MG63 (cell line): ENCODE data around the gene NOC4L. TPM values are rescaled to one million over a fixed set of nuclear protein-coding genes. Genes with fewer than 3 reads are reported as not detected.
"Not testable (repeated sequence)": the region's sequence is repeated elsewhere in the genome, so short reads cannot be mapped to it uniquely, and the experiment has no call there.

ENCODE experiments used
- DNase-seq: peaks from one replicate; pipeline ENCODE4 v3.0.0-alpha.2; 2020
- H3K27me3 ChIP-seq: fragments of 250-450 bp; sonication (Bioruptor Pico); 2 replicates; pipeline ENCODE4 v1.5.1; 2020; ENCODE audit warnings: mild to moderate bottlenecking, moderate library complexity
- H3K36me3 ChIP-seq: fragments of 250-450 bp; sonication (Bioruptor Pico); 2 replicates; pipeline ENCODE4 v1.5.1; 2020; ENCODE audit warnings: mild to moderate bottlenecking, moderate library complexity
- H3K4me3 ChIP-seq: fragments of 250-450 bp; sonication (Bioruptor Pico); 2 replicates; pipeline ENCODE4 v1.5.1; 2020; ENCODE audit warnings: mild to moderate bottlenecking, moderate library complexity
- H3K9me3 ChIP-seq: fragments of 250-450 bp; sonication (Bioruptor Pico); 2 replicates; pipeline ENCODE4 v1.5.1; 2020; ENCODE audit warnings: mild to moderate bottlenecking, moderate library complexity
- total RNA-seq: library from RNA; depleted of rRNA; stranded (reverse); fragments of >200 nt; shearing (Covaris generic); gene quantifications from 2 replicates; pipeline ENCODE4 v1.2.3, GENCODE V29; 2014; ENCODE audit warnings: low replicate concordance

The NOC4L gene
- total RNA-seq, 1 experiment from 2014 or later, result 40.1 TPM

- Histone ChIP-seq H3K9me3 (no peaks in the 10 kb centered on the region), H3K36me3 (peaks cover 82% of the 10 kb centered on the region), H3K4me3 (no peak overlapping the region), H3K27me3 (no peaks in the 10 kb centered on the region)
- no peak for DNase-seq
Measured at GRCh38 chr12:132116709-132117557, 27.3 kb upstream of the NOC4L start.

DNA sequence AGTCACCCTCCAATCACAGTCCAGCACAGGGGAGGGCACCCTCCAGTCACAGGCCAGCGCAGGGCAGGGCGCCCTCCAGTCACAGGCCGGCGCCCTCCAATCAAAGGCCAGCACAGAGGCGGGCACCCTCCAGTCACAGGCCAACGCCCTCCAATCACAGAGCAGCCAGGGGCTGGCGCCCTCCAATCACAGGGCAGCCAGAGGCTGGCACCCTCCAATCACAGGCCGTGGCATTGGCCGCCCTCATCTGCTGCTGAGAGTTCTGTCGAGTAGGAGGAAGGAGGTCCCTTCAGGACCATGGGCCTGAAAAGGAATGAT lies 26.7 kb upstream of the NOC4L start:
- H3K27me3 ChIP-seq, result no peaks in the 10 kb centered on the region
- H3K4me3 ChIP-seq, result no peak overlapping the region
- H3K36me3 ChIP-seq, result peaks cover 85% of the 10 kb centered on the region
- DNase-seq, result no peak
- no peaks in the 10 kb centered on the region for H3K9me3 ChIP-seq

- Histone ChIP-seq H3K36me3 (peaks cover 90% of the 10 kb centered on the region), H3K9me3 (peaks cover 2% of the 10 kb centered on the region; the same call in 1 of the 2 replicates), H3K4me3 (no peak overlapping the region), H3K27me3 (no peaks in the 10 kb centered on the region)
- no peak for DNase-seq
Measured at GRCh38 chr12:132118876-132119275, 25.4 kb upstream of the NOC4L start.

DNA sequence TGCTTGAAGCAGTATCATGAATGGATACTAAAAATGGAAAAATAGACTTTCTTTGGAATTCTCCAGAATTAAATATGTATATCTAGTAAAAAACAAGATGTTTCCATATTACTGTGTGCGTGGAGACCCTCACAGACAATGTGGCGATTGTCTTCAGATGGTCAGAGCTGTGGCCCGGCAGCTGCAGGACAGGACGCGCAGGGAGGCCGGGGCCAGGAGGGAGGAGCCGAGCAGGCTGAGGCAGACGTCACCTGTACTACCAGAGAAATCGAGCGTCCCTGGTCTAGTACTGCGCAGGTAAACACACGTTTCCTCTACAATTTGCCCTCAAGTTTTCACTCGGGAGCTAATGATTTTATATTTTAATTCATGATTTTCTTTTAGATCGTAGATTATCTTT lies 23.0 kb upstream of the NOC4L start:
- Histone ChIP-seq H3K36me3 (peaks cover 89% of the 10 kb centered on the region), H3K4me3 (no peak overlapping the region), H3K27me3 (no peaks in the 10 kb centered on the region), H3K9me3 (peaks cover 2% of the 10 kb centered on the region; the same call in 1 of the 2 replicates)
- DNase-seq, result no peak

DNA sequence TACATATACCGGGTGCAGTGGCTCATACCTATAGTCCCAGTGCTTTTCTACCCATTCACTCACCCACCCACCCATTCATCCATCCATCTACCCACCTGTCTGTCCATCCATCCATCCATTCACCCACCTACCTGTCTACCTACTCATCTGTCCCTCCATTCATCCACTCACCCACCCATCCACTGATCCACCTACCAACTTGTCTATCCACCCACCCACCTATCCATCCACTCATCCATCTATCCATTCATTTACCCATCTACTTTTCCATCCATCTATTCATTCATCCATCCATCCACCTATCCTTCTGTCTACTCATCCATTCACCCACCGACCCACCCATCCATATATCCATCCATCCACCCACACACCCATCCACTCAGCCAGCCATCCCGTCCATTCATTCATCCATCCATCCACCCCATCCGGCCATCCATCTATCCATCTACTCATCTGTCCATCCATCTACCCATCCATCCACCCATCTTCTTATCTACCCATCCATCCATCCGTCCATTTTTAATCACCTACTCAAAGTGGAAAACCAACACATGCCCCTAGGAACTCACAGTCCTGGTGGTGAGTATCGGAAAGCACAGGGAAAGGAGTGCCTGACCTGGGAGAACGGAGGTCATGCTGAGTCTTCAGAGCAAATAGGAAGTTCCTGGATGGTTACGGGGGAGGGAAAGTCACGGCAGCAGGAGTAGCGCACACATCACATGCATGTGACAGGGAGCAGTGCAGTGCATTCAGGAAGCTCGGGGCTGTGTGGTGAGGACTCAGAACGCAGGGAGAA lies 20.1 kb upstream of the NOC4L start:
- Histone ChIP-seq H3K4me3 (no peak overlapping the region), H3K36me3 (peaks cover 92% of the 10 kb centered on the region), H3K27me3 (no peaks in the 10 kb centered on the region), H3K9me3 (peaks cover 2% of the 10 kb centered on the region; the same call in 1 of the 2 replicates)
- DNase-seq, result no peak

DNA sequence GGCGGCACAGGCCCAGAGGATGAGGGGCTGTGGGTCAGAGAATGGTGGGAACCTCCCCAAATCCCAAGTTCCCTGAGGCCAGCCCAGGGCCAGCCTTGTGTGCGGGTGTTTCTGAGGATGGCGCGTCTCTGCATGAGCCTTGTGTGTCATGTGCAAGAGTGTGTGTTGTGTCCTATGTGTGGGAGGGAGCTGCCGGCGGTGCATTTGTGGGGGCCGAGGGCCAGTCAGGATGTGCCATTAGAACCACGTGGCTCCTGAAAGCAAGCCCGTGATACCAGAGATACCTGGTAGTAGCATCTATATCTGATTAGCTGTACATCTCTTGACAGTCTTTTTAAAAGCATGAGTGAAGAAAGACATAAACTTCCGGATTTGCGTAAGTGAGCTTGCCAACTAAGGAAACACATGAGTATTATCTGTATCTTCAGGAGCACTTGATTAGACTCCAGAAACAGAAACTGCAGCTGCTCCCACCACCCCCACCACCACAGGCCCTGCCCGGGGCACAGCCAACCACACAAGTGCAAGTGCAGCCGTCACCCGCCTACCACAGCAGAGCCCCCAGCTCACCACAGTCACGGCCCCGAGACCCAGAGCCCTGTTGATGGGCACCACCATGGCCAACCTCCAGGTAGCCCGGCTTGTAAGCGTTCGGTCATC lies 19.4 kb upstream of the NOC4L start:
- Histone ChIP-seq H3K27me3 (no peaks in the 10 kb centered on the region), H3K9me3 (peaks cover 2% of the 10 kb centered on the region; the same call in 1 of the 2 replicates), H3K36me3 (peaks cover 89% of the 10 kb centered on the region), H3K4me3 (no peak overlapping the region)
- no peak for DNase-seq

GRCh38 chr12:132125736-132126135 lies 18.5 kb upstream of the NOC4L start:
- Histone ChIP-seq H3K36me3 (peaks cover 81% of the 10 kb centered on the region), H3K9me3 (peaks cover 2% of the 10 kb centered on the region; the same call in 1 of the 2 replicates), H3K4me3 (no peak overlapping the region), H3K27me3 (no peaks in the 10 kb centered on the region)
- no peak for DNase-seq

DNA sequence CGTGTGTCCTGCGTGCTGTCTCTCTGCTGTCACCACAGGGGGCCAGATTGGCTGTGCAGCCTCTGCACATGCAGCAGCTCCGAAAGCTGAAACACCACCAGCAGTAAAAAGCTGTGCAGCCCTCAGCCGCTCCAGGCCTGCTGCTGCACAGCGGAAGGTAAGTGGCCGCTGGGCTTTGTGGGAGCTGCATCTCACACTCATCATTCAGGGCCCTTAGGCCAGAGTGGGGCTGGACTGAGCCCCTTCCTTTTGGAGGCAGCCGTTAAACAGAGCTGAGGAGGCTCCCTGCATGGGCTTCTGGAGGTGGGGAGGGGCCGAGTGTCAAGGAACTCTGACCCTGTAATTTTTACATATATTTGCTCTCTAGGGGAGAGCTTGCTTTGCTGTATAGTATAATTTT lies 17.2 kb upstream of the NOC4L start:
- peaks cover 2% of the 10 kb centered on the region; the same call in 1 of the 2 replicates for H3K9me3 ChIP-seq
- no peak for DNase-seq
- H3K36me3 ChIP-seq, result peaks cover 70% of the 10 kb centered on the region
- no peaks in the 10 kb centered on the region for H3K27me3 ChIP-seq
- H3K4me3 ChIP-seq, result no peak overlapping the region

DNA sequence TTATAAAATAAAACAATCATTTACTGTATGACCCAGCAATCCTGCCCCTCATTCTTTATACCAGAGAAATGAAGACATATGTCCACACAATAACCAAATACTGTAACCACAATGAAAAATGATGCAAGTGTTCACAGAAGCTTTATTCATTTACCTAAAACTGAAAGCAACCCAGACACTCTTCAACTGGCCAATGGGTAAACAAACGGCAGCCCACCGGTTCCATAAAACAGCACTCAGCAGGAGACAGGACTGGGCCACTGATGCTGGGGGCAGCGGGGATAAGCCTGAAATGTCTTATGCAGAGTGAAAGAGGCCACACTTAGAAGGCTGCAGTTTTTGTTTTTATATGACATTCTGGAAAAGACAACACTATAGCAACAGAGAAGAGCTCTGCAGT lies 15.2 kb upstream of the NOC4L start:
- H3K27me3 ChIP-seq, result no peaks in the 10 kb centered on the region
- no peaks in the 10 kb centered on the region for H3K9me3 ChIP-seq
- no peak overlapping the region for H3K4me3 ChIP-seq
- peaks cover 50% of the 10 kb centered on the region for H3K36me3 ChIP-seq
- no peak for DNase-seq

DNA sequence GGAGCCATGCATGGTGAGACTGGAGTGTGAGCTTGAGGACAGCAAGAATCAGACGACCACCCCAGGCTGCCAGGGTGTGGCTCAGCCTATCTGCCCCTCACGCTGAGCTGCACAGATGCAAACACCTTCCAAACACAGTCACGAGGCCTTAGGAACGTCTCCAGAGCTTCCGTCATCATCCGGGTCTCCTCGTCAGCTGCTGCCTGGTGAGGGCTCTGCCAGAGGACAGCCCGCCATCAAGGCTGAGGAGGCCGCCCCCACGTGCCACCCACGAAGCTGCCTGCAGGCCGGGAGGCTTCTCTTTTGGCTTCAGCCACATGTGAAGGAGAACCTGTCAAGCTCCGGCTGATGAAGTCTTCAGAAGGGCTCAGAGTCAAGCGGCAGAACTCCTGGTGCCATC lies 13.6 kb upstream of the NOC4L start:
- Histone ChIP-seq H3K9me3 (no peaks in the 10 kb centered on the region), H3K4me3 (no peak overlapping the region), H3K36me3 (peaks cover 34% of the 10 kb centered on the region), H3K27me3 (no peaks in the 10 kb centered on the region)
- DNase-seq, result no peak

DNA sequence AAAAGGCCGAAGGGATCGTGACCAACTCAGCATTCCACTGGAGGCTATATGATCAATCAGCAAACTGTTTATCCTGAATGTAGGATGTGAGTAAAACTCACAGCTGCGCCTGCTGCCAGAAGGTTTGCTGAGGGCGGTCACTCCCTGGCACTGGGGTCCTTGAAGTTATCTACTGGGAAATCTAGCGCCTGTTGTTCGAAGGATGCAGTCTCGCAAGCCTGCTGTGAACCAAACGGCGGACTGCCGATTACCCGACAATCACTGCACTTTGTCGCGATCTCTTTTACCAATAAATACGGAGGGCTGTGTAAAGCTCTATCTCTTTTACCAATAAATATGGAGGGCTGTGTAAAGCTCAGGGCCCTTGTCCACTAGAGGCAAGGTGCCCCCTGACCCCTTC lies 13.0 kb upstream of the NOC4L start:
- no peaks in the 10 kb centered on the region for H3K27me3 ChIP-seq
- H3K9me3 ChIP-seq, result no peaks in the 10 kb centered on the region
- peaks cover 29% of the 10 kb centered on the region for H3K36me3 ChIP-seq
- DNase-seq, result no peak
- H3K4me3 ChIP-seq, result no peak overlapping the region

GRCh38 chr12:132131952-132132351 lies 12.3 kb upstream of the NOC4L start:
- H3K27me3 ChIP-seq, result no peaks in the 10 kb centered on the region
- DNase-seq, result no peak
- no peaks in the 10 kb centered on the region for H3K9me3 ChIP-seq
- no peak overlapping the region for H3K4me3 ChIP-seq
- peaks cover 22% of the 10 kb centered on the region for H3K36me3 ChIP-seq

- H3K27me3 ChIP-seq, result no peaks in the 10 kb centered on the region
- no peaks in the 10 kb centered on the region for H3K9me3 ChIP-seq
- no peak for DNase-seq
- peaks cover 13% of the 10 kb centered on the region for H3K36me3 ChIP-seq
- H3K4me3 ChIP-seq, result no peak overlapping the region
Measured at GRCh38 chr12:132132609-132133430, 11.4 kb upstream of the NOC4L start.

DNA sequence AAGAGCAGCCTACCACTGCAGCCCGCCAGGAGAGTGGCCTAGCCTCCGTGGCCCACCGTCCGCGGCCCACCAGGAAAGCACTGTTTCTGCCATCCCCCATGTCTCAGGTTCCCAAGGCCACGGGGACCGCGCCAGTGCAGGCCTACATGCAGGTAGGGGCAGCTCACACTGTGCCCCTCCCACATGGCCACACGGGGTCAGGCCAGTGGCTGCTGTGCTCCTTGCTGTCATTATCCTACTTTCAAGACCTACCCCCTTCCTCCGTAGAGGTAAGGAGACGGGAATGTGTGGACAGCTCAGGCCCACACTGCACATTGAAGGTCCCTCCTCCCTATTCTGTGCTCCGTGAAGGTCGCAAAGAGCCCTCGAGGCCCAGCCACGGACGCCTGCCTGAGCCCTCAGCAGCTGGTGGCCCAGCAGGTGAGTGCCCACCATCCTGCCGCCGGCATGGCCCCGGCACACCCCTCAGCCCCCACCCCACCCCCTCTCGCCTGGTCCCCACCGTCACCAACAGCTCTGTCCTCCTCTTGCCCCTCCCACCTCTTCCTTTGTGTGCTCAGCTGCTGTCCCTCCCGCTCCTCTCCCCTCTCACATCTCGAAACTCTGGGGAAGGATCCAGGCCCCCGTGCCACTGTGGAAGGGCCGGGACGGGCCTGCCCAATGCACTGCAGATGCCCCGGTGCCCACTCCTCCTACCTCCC lies 10.2 kb upstream of the NOC4L start:
- DNase-seq, result no peak
- no peaks in the 10 kb centered on the region for H3K9me3 ChIP-seq
- H3K4me3 ChIP-seq, result no peak overlapping the region
- H3K36me3 ChIP-seq, result peaks cover 9% of the 10 kb centered on the region
- H3K27me3 ChIP-seq, result no peaks in the 10 kb centered on the region

DNA sequence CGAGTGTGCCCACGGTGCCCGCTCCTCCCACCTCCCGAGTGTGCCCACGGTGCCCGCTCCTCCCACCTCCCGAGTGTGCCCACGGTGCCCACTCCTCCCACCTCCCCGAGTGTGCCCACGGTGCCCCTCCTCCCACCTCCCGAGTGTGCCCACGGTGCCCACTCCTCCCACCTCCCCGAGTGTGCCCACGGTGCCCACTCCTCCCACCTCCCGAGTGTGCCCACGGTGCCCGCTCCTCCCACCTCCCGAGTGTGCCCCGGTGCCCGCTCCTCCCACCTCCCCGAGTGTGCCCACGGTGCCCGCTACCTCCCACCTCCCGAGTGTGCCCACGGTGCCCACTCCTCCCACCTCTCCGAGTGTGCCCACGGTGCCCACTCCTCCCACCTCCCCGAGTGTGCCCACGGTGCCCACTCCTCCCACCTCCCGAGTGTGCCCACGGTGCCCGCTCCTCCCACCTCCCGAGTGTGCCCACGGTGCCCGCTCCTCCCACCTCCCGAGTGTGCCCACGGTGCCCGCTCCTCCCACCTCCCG lies 9.5 kb upstream of the NOC4L start:
- H3K27me3 ChIP-seq, DNase-seq, H3K9me3 ChIP-seq, H3K4me3 ChIP-seq: not testable (repeated sequence)
- H3K36me3 ChIP-seq, result peaks cover 13% of the 10 kb centered on the region

DNA sequence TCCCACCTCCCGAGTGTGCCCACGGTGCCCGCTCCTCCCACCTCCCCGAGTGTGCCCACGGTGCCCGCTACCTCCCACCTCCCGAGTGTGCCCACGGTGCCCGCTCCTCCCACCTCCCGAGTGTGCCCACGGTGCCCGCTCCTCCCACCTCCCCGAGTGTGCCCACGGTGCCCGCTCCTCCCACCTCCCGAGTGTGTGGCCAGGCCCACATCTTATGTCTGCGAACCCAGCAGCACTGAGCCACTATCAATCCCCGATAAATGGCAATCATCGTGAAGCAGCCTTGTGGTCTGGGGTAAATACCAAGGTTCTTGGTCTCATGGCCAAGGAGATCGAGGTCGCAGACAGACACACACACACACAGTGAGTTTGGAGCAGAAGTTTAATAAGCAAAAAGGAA lies 8.0 kb upstream of the NOC4L start:
- H3K9me3 ChIP-seq, DNase-seq, H3K27me3 ChIP-seq, H3K4me3 ChIP-seq: not testable (repeated sequence)
- H3K36me3 ChIP-seq, result peaks cover 28% of the 10 kb centered on the region
